Testis (tissue), 2 donors: Measurements from ENCODE around the gene MYO1E.

Experiments used
- POLR2A ChIP-seq: fragments of 450-650 bp; IDR thresholded peaks from one replicate; pipeline ENCODE4 v1.6.1; 2017; ENCODE audit warnings: antibody characterized with exemption, mild to moderate bottlenecking, moderate library complexity
- TF ChIP-seq, protein P1 (sequence below), 3 experiments: fragments of 450-650 bp in 2 of 3; fragments of 200-600 bp in 1 of 3; sonication (generic) in 1 of 3; IDR thresholded peaks; one replicate each; pipeline ENCODE4 v1.5.1; 2016 to 2019; ENCODE audit warnings: antibody characterized with exemption in 3 of 3, mild to moderate bottlenecking in 2 of 3, moderate library complexity in 1 of 3

DNA sequence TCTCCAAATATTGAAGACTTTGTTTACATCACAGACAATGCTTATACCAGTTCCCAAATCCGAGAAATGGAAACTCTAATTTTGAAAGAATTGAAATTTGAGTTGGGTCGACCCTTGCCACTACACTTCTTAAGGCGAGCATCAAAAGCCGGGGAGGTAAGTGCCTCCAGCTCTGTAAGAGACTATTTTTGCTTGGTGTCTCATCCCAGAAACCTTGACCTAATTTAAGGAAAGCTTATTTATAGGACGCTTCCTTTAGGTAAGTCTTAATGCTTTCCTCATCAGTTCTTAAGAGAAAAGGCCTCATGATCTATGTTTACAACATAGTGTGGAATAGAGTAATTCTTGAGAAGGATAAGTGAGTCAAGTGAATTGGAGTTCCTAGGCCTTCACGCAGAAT is 255.9 kb downstream of the MYO1E start:
- TF ChIP-seq, protein P1, sequence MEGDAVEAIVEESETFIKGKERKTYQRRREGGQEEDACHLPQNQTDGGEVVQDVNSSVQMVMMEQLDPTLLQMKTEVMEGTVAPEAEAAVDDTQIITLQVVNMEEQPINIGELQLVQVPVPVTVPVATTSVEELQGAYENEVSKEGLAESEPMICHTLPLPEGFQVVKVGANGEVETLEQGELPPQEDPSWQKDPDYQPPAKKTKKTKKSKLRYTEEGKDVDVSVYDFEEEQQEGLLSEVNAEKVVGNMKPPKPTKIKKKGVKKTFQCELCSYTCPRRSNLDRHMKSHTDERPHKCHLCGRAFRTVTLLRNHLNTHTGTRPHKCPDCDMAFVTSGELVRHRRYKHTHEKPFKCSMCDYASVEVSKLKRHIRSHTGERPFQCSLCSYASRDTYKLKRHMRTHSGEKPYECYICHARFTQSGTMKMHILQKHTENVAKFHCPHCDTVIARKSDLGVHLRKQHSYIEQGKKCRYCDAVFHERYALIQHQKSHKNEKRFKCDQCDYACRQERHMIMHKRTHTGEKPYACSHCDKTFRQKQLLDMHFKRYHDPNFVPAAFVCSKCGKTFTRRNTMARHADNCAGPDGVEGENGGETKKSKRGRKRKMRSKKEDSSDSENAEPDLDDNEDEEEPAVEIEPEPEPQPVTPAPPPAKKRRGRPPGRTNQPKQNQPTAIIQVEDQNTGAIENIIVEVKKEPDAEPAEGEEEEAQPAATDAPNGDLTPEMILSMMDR (IDR thresholded peaks at IDR 0.05): no peak
- TF ChIP-seq POLR2A: no peak
